HEK293 (cell line): Measurements from ENCODE around the gene PDSS1.
"Not testable (repeated sequence)": the region's sequence is repeated elsewhere in the genome, so short reads cannot be mapped to it uniquely, and the experiment has no call there.

Source experiments
- CTCF ChIA-PET: fragments of 350-600 bp; formaldehyde crosslinking; extraction: SDS; loops from one replicate; lab custom pipeline; 2021; ENCODE audit warnings: antibody characterized with exemption; lab: Yijun Ruan, JAX
- POLR2A ChIA-PET: fragments of 300-600 bp; formaldehyde crosslinking; extraction: SDS; loops from one replicate; lab custom pipeline; 2020; ENCODE audit warnings: antibody characterized with exemption, inconsistent platforms; lab: Yijun Ruan, JAX
- H3K27ac ChIP-seq: fragments of 200-500 bp; sonication (Bioruptor generic); 2 replicates; pipeline ENCODE4 v1.5.1; 2014; ENCODE audit warnings: low read depth, low read length, control low read depth, inconsistent platforms; ENCODE audit errors: extremely low read depth
- H3K36me3 ChIP-seq, 2 experiments: fragments of 200-500 bp in 1 of 2; sonication (Bioruptor generic) in 1 of 2; 1 replicate in 1 of 2; 2 replicates in 1 of 2; pipeline ENCODE4 v1.5.1; 2014 to 2017; ENCODE audit warnings: inconsistent platforms in 2 of 2, low read length in 2 of 2; ENCODE audit not compliant: control insufficient read depth in 2 of 2, insufficient read depth in 1 of 2
- H3K4me1 ChIP-seq: fragments of 200-500 bp; sonication (Bioruptor generic); 2 replicates; pipeline ENCODE4 v1.5.1; 2014; ENCODE audit warnings: mild to moderate bottlenecking, low read length, inconsistent platforms; ENCODE audit not compliant: control insufficient read depth, insufficient read depth
- H3K4me3 ChIP-seq: 2 replicates; pipeline ENCODE4 v1.5.1; 2011; ENCODE audit warnings: low read depth, mild to moderate bottlenecking, control low read depth, low read length, moderate library complexity
- H3K9me3 ChIP-seq: fragments of 200-500 bp; sonication (Bioruptor generic); 2 replicates; pipeline ENCODE4 v1.5.1; 2014; ENCODE audit warnings: low read depth, low read length, inconsistent platforms; ENCODE audit not compliant: control insufficient read depth, insufficient read depth
- BCL11A ChIP-seq: fragments of 450-650 bp; formaldehyde crosslinking; IDR thresholded peaks from 2 replicates; pipeline ENCODE4 v1.5.1; 2016; ENCODE audit warnings: low read depth, missing biosample characterization, missing genetic modification characterization
- YY1 ChIP-seq: fragments of 450-650 bp; formaldehyde crosslinking; IDR thresholded peaks from 2 replicates; pipeline ENCODE4 v1.5.1; 2018; ENCODE audit warnings: missing biosample characterization, missing genetic modification characterization
- YY2 ChIP-seq: fragments of 450-650 bp; formaldehyde crosslinking; IDR thresholded peaks from 2 replicates; pipeline ENCODE4 v1.5.1; 2016; ENCODE audit warnings: missing biosample characterization, missing genetic modification characterization
- ZBTB20 ChIP-seq: fragments of 450-650 bp; formaldehyde crosslinking; IDR thresholded peaks from 2 replicates; pipeline ENCODE4 v1.5.1; 2016; ENCODE audit warnings: missing biosample characterization, missing genetic modification characterization
- ZFHX2 ChIP-seq: fragments of 450-650 bp; formaldehyde crosslinking; conservative IDR thresholded peaks from 2 replicates; pipeline ENCODE4 v1.5.1; 2016; ENCODE audit warnings: missing biosample characterization, missing genetic modification characterization
- ZNF24 ChIP-seq: fragments of 450-650 bp; formaldehyde crosslinking; IDR thresholded peaks from 2 replicates; pipeline ENCODE4 v1.5.1; 2016; ENCODE audit warnings: missing biosample characterization, missing genetic modification characterization
- ZNF391 ChIP-seq: fragments of 450-650 bp; formaldehyde crosslinking; IDR thresholded peaks from 2 replicates; pipeline ENCODE4 v1.5.1; 2016; ENCODE audit warnings: low read depth, missing biosample characterization, missing genetic modification characterization, borderline replicate concordance
- ZNF394 ChIP-seq: fragments of 450-650 bp; formaldehyde crosslinking; IDR thresholded peaks from 2 replicates; pipeline ENCODE4 v1.5.1; 2016; ENCODE audit warnings: missing biosample characterization, missing genetic modification characterization, mild to moderate bottlenecking, moderate library complexity, borderline replicate concordance
- ZNF48 ChIP-seq: fragments of 450-650 bp; formaldehyde crosslinking; IDR thresholded peaks from 2 replicates; pipeline ENCODE4 v1.5.1; 2016; ENCODE audit warnings: missing biosample characterization, missing genetic modification characterization
- ZNF549 ChIP-seq: fragments of 450-650 bp; IDR thresholded peaks from 2 replicates; pipeline ENCODE4 v1.5.1; 2018; ENCODE audit warnings: missing biosample characterization, missing genetic modification characterization, mild to moderate bottlenecking, inconsistent platforms, moderate library complexity
- ZNF555 ChIP-seq: fragments of 450-650 bp; formaldehyde crosslinking; conservative IDR thresholded peaks from 2 replicates; pipeline ENCODE4 v1.5.1; 2017; ENCODE audit warnings: missing biosample characterization, mild to moderate bottlenecking, missing genetic modification characterization, inconsistent platforms
- ZNF600 ChIP-seq: fragments of 450-650 bp; formaldehyde crosslinking; IDR thresholded peaks from 2 replicates; pipeline ENCODE4 v1.5.1; 2016; ENCODE audit warnings: missing biosample characterization, missing genetic modification characterization
- ZNF777 ChIP-seq: fragments of 450-650 bp; formaldehyde crosslinking; IDR thresholded peaks from 2 replicates; pipeline ENCODE4 v1.5.1; 2017; ENCODE audit warnings: missing biosample characterization, missing genetic modification characterization, borderline replicate concordance
- TF ChIP-seq, protein P1 (sequence below): fragments of 450-650 bp; formaldehyde crosslinking; IDR thresholded peaks from 2 replicates; pipeline ENCODE4 v1.5.1; 2016; ENCODE audit warnings: missing biosample characterization, missing genetic modification characterization
- TF ChIP-seq, protein P2 (sequence below): fragments of 450-650 bp; formaldehyde crosslinking; conservative IDR thresholded peaks from 2 replicates; pipeline ENCODE4 v1.5.1; 2016; ENCODE audit warnings: low read depth, missing biosample characterization, missing genetic modification characterization
- TF ChIP-seq, protein P3 (sequence below): sonication (generic); formaldehyde crosslinking; IDR thresholded peaks from 2 replicates; pipeline ENCODE4 v1.8.1; 2022; ENCODE audit warnings: mild to moderate bottlenecking, moderate library complexity, missing genetic modification reagents
- TF ChIP-seq, protein P4 (sequence below): fragments of 450-650 bp; formaldehyde crosslinking; IDR thresholded peaks from 2 replicates; pipeline ENCODE4 v1.5.1; 2016; ENCODE audit warnings: missing biosample characterization, missing genetic modification characterization
- TF ChIP-seq, protein P5 (sequence below): fragments of 450-650 bp; formaldehyde crosslinking; IDR thresholded peaks from 2 replicates; pipeline ENCODE4 v1.5.1; 2016; ENCODE audit warnings: missing biosample characterization, missing genetic modification characterization

Gene PDSS1

DNA sequence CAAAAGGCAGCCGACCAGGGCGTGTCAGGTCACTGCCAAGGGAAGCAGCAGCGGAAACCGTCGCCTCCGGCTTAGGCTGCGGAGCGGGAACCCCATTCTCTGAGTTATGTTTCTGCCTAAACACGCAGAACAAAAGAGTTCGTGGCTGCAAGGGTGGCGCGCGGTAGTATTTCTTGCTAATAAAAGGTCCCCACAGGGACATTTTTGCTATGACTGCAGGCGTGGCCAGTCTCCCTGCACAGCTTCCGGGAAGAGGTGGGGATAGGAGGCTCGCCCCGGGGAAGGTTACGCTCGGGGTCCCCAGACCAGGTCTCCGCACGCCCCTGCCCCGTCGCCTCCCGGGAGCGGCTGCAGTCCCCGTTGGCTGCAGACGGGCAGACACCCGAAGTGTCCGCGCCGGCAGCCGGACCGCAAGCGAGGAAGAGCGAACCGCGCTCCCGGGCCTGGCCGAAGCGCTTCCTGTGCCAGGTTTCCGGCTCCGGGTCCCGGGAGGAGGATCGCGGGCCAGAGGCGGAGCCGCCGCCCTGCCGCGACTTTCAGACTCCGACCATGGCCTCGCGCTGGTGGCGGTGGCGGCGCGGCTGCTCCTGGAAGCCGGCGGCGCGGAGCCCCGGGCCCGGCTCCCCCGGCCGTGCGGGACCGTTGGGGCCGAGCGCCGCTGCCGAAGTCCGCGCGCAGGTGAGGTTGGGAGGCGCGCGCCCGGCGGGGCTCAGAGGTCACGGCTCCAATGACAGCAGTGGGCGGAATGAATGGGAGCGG, at the start of gene PDSS1 (continued):
- TF ChIP-seq, protein P1, sequence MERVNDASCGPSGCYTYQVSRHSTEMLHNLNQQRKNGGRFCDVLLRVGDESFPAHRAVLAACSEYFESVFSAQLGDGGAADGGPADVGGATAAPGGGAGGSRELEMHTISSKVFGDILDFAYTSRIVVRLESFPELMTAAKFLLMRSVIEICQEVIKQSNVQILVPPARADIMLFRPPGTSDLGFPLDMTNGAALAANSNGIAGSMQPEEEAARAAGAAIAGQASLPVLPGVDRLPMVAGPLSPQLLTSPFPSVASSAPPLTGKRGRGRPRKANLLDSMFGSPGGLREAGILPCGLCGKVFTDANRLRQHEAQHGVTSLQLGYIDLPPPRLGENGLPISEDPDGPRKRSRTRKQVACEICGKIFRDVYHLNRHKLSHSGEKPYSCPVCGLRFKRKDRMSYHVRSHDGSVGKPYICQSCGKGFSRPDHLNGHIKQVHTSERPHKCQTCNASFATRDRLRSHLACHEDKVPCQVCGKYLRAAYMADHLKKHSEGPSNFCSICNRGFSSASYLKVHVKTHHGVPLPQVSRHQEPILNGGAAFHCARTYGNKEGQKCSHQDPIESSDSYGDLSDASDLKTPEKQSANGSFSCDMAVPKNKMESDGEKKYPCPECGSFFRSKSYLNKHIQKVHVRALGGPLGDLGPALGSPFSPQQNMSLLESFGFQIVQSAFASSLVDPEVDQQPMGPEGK (tag by site-specific recombination) = no peak
- TF ChIP-seq ZNF600 (tag by site-specific recombination) (no peak), BCL11A (tag by site-specific recombination) (peak; percentile 70), YY1 (tag by site-specific recombination) (peak; percentile 54; the same call in 1 of the 2 replicates), ZNF549 (tag by site-specific recombination) (no peak), ZNF555 (no peak), ZNF394 (tag by site-specific recombination) (no peak; the same call in 1 of the 2 replicates)
- TF ChIP-seq, protein P2, sequence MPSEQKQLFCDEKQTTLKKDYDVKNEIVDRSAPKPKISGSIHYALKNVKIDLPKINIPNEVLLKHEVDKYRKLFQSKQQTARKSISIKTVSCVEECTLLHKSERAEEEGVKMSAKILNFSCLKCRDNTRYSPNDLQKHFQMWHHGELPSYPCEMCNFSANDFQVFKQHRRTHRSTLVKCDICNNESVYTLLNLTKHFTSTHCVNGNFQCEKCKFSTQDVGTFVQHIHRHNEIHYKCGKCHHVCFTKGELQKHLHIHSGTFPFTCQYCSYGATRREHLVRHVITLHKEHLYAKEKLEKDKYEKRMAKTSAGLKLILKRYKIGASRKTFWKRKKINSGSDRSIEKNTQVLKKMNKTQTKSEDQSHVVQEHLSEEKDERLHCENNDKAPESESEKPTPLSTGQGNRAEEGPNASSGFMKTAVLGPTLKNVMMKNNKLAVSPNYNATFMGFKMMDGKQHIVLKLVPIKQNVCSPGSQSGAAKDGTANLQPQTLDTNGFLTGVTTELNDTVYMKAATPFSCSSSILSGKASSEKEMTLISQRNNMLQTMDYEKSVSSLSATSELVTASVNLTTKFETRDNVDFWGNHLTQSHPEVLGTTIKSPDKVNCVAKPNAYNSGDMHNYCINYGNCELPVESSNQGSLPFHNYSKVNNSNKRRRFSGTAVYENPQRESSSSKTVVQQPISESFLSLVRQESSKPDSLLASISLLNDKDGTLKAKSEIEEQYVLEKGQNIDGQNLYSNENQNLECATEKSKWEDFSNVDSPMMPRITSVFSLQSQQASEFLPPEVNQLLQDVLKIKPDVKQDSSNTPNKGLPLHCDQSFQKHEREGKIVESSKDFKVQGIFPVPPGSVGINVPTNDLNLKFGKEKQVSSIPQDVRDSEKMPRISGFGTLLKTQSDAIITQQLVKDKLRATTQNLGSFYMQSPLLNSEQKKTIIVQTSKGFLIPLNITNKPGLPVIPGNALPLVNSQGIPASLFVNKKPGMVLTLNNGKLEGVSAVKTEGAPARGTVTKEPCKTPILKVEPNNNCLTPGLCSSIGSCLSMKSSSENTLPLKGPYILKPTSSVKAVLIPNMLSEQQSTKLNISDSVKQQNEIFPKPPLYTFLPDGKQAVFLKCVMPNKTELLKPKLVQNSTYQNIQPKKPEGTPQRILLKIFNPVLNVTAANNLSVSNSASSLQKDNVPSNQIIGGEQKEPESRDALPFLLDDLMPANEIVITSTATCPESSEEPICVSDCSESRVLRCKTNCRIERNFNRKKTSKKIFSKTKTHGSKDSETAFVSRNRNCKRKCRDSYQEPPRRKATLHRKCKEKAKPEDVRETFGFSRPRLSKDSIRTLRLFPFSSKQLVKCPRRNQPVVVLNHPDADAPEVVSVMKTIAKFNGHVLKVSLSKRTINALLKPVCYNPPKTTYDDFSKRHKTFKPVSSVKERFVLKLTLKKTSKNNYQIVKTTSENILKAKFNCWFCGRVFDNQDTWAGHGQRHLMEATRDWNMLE (tag by site-specific recombination) = peak; percentile 100
- TF ChIP-seq, protein P3, sequence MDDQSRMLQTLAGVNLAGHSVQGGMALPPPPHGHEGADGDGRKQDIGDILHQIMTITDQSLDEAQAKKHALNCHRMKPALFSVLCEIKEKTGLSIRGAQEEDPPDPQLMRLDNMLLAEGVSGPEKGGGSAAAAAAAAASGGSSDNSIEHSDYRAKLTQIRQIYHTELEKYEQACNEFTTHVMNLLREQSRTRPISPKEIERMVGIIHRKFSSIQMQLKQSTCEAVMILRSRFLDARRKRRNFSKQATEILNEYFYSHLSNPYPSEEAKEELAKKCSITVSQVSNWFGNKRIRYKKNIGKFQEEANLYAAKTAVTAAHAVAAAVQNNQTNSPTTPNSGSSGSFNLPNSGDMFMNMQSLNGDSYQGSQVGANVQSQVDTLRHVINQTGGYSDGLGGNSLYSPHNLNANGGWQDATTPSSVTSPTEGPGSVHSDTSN (CRISPR knock-in tag) = no peak

GRCh38 chr10:26648245-26648636, 49.3 kb upstream of the PDSS1 start:
- POLR2A ChIA-PET, H3K4me3 ChIP-seq, CTCF ChIA-PET: not testable (repeated sequence)

GRCh38 chr10:26650406-26650805, 47.1 kb upstream of the PDSS1 start:
- no peaks in the 10 kb centered on the region for H3K9me3 ChIP-seq
- ChIA-PET CTCF (no interaction called here), POLR2A (no interaction called here)
- TF ChIP-seq ZNF48 (tag by site-specific recombination) (no peak), ZFHX2 (tag by site-specific recombination) (no peak), ZNF24 (no peak), ZNF391 (tag by site-specific recombination) (no peak), ZBTB20 (tag by site-specific recombination) (no peak), YY2 (no peak), ZNF777 (tag by site-specific recombination) (no peak)
- TF ChIP-seq, protein P4, sequence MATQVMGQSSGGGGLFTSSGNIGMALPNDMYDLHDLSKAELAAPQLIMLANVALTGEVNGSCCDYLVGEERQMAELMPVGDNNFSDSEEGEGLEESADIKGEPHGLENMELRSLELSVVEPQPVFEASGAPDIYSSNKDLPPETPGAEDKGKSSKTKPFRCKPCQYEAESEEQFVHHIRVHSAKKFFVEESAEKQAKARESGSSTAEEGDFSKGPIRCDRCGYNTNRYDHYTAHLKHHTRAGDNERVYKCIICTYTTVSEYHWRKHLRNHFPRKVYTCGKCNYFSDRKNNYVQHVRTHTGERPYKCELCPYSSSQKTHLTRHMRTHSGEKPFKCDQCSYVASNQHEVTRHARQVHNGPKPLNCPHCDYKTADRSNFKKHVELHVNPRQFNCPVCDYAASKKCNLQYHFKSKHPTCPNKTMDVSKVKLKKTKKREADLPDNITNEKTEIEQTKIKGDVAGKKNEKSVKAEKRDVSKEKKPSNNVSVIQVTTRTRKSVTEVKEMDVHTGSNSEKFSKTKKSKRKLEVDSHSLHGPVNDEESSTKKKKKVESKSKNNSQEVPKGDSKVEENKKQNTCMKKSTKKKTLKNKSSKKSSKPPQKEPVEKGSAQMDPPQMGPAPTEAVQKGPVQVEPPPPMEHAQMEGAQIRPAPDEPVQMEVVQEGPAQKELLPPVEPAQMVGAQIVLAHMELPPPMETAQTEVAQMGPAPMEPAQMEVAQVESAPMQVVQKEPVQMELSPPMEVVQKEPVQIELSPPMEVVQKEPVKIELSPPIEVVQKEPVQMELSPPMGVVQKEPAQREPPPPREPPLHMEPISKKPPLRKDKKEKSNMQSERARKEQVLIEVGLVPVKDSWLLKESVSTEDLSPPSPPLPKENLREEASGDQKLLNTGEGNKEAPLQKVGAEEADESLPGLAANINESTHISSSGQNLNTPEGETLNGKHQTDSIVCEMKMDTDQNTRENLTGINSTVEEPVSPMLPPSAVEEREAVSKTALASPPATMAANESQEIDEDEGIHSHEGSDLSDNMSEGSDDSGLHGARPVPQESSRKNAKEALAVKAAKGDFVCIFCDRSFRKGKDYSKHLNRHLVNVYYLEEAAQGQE (tag by site-specific recombination) = no peak
- TF ChIP-seq, protein P5, sequence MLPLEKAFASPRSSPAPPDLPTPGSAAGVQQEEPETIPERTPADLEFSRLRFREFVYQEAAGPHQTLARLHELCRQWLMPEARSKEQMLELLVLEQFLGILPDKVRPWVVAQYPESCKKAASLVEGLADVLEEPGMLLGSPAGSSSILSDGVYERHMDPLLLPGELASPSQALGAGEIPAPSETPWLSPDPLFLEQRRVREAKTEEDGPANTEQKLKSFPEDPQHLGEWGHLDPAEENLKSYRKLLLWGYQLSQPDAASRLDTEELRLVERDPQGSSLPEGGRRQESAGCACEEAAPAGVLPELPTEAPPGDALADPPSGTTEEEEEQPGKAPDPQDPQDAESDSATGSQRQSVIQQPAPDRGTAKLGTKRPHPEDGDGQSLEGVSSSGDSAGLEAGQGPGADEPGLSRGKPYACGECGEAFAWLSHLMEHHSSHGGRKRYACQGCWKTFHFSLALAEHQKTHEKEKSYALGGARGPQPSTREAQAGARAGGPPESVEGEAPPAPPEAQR = no peak

More at GRCh38 chr10:26648245-26648636, 49.3 kb upstream of the PDSS1 start:
- H3K27ac ChIP-seq, H3K9me3 ChIP-seq, H3K4me1 ChIP-seq, H3K36me3 ChIP-seq: not testable (repeated sequence)

More at GRCh38 chr10:26650406-26650805, 47.1 kb upstream of the PDSS1 start:
- no peaks in the 10 kb centered on the region for H3K4me1 ChIP-seq
- H3K27ac ChIP-seq = no peak overlapping the region
- no peaks in the 10 kb centered on the region for H3K36me3 ChIP-seq
- no peak overlapping the region for H3K4me3 ChIP-seq
